ENCODE measurements around the gene LFNG. TPM values are rescaled to one million over a fixed set of nuclear protein-coding genes. Genes with fewer than 3 reads are reported as not detected.

The LFNG gene
- polyA plus RNA-seq, 1 experiment, result 3.1 TPM

- no peaks in the 10 kb centered on the region for H3K36me3 ChIP-seq (ENCODE audit: control insufficient read depth, insufficient read depth, low read length)
- DNase-seq (ENCODE audit: low read depth), result no peak
- POLR2A ChIA-PET, result no interaction called here
- H3K4me3 ChIP-seq (ENCODE audit: low read depth, low read length), result no peak overlapping the region
- H3K27me3 ChIP-seq (ENCODE audit: control insufficient read depth, insufficient read depth, low read length), result peaks cover 2% of the 10 kb centered on the region
- TF ChIP-seq CTCF (IDR thresholded peaks at IDR 0.05; ENCODE audit: insufficient read depth, low read depth, low read length), result no peak
- CTCF ChIA-PET, result interaction anchor here (5.8 kb wide), 1 partner anchor 21 kb away, joined by 82 read pairs; no protein-coding TSS in a partner anchor
Observed at GRCh38 chr7:2472739-2473138, 46.8 kb upstream of the LFNG start.

GRCh38 chr7:2473496-2474180, 45.9 kb upstream of the LFNG start:
- H3K36me3 ChIP-seq (ENCODE audit: control insufficient read depth, insufficient read depth, low read length), result no peaks in the 10 kb centered on the region
- POLR2A ChIA-PET, result no interaction called here
- TF ChIP-seq CTCF (IDR thresholded peaks at IDR 0.05; ENCODE audit: insufficient read depth, low read depth, low read length), result no peak
- H3K4me3 ChIP-seq (ENCODE audit: low read depth, low read length), result no peak overlapping the region
- CTCF ChIA-PET, result interaction anchor here (5.8 kb wide), 1 partner anchor 22 kb away, joined by 82 read pairs; no protein-coding TSS in a partner anchor
- peaks cover 2% of the 10 kb centered on the region for H3K27me3 ChIP-seq (ENCODE audit: control insufficient read depth, insufficient read depth, low read length)
- DNase-seq (ENCODE audit: low read depth), result no peak

GRCh38 chr7:2474224-2474623, 45.4 kb upstream of the LFNG start:
- Histone ChIP-seq H3K36me3 (ENCODE audit: control insufficient read depth, insufficient read depth, low read length) (no peaks in the 10 kb centered on the region), H3K4me3 (ENCODE audit: low read depth, low read length) (no peak overlapping the region), H3K27me3 (ENCODE audit: control insufficient read depth, insufficient read depth, low read length) (peaks cover 2% of the 10 kb centered on the region)
- DNase-seq (ENCODE audit: low read depth), result no peak
- ChIA-PET CTCF (no interaction called here), POLR2A (no interaction called here)
- no peak for TF ChIP-seq CTCF (IDR thresholded peaks at IDR 0.05; ENCODE audit: insufficient read depth, low read depth, low read length)

GRCh38 chr7:2474813-2475677, 44.5 kb upstream of the LFNG start:
- no peak for DNase-seq (ENCODE audit: low read depth)
- no peak overlapping the region for H3K4me3 ChIP-seq (ENCODE audit: low read depth, low read length)
- TF ChIP-seq CTCF (IDR thresholded peaks at IDR 0.05; ENCODE audit: insufficient read depth, low read depth, low read length), result no peak
- POLR2A ChIA-PET, result no interaction called here
- no peaks in the 10 kb centered on the region for H3K36me3 ChIP-seq (ENCODE audit: control insufficient read depth, insufficient read depth, low read length)
- CTCF ChIA-PET, result interaction anchor here (0.7 to 0.9 kb wide), 2 partner anchors 9 to 92 kb away, joined by 3 to 4 read pairs; no protein-coding TSS in a partner anchor
- H3K27me3 ChIP-seq (ENCODE audit: control insufficient read depth, insufficient read depth, low read length), result peaks cover 2% of the 10 kb centered on the region

- H3K4me3 ChIP-seq (ENCODE audit: low read depth, low read length), result no peak overlapping the region
- H3K36me3 ChIP-seq (ENCODE audit: control insufficient read depth, insufficient read depth, low read length), result no peaks in the 10 kb centered on the region
- ChIA-PET CTCF (interaction anchor here (0.7 to 0.9 kb wide), 2 partner anchors 8 to 92 kb away, joined by 3 to 4 read pairs; no protein-coding TSS in a partner anchor), POLR2A (no interaction called here)
- no peak for DNase-seq (ENCODE audit: low read depth)
- TF ChIP-seq CTCF (IDR thresholded peaks at IDR 0.05; ENCODE audit: insufficient read depth, low read depth, low read length), result no peak
- no peaks in the 10 kb centered on the region; the same call in none of the 2 replicates for H3K27me3 ChIP-seq (ENCODE audit: control insufficient read depth, insufficient read depth, low read length)
Observed at GRCh38 chr7:2475678-2476015, 43.9 kb upstream of the LFNG start.

All from BJ (cell line).